Trophoblast cell (in vitro differentiated cells and primary cell): ENCODE results near the gene AGBL5.
"Not testable (repeated sequence)": the region's sequence is repeated elsewhere in the genome, so short reads cannot be mapped to it uniquely, and the experiment has no call there.

Experiments
- DNase-seq, 2 donors: peaks; one replicate each; pipeline ENCODE4 v3.0.0-alpha.2; 2016
- H2AFZ ChIP-seq: 2 replicates; pipeline ENCODE4 v1.6.1; 2013; ENCODE audit warnings: low read length, moderate library complexity, mild to moderate bottlenecking; ENCODE audit not compliant: insufficient read depth, poor library complexity
- H2AK5ac ChIP-seq: 2 replicates; pipeline ENCODE4 v1.6.1; 2013; ENCODE audit warnings: mild to moderate bottlenecking, low read length
- H2BK120ac ChIP-seq: 2 replicates; pipeline ENCODE4 v1.6.1; 2013; ENCODE audit warnings: low read length, mild to moderate bottlenecking, moderate library complexity; ENCODE audit not compliant: insufficient read depth, poor library complexity
- H2BK12ac ChIP-seq: 2 replicates; pipeline ENCODE4 v1.6.1; 2013; ENCODE audit warnings: mild to moderate bottlenecking, low read length, moderate library complexity
- H2BK5ac ChIP-seq: 2 replicates; pipeline ENCODE4 v1.6.1; 2013; ENCODE audit warnings: low read length, low read depth, moderate library complexity, mild to moderate bottlenecking; ENCODE audit not compliant: poor library complexity
- H3K14ac ChIP-seq: 2 replicates; pipeline ENCODE4 v1.6.1; 2013; ENCODE audit warnings: mild to moderate bottlenecking, low read length
- H3K18ac ChIP-seq: 2 replicates; pipeline ENCODE4 v1.6.1; 2013; ENCODE audit warnings: mild to moderate bottlenecking, low read length
- H3K23ac ChIP-seq: 2 replicates; pipeline ENCODE4 v1.6.1; 2013; ENCODE audit warnings: low read length
- H3K27ac ChIP-seq: 2 replicates; pipeline ENCODE4 v1.5.1; 2013; ENCODE audit warnings: low read depth, mild to moderate bottlenecking, inconsistent platforms, low read length, moderate library complexity
- H3K27me3 ChIP-seq: 2 replicates; pipeline ENCODE4 v1.6.1; 2013; ENCODE audit warnings: inconsistent platforms, mild to moderate bottlenecking, low read length, moderate library complexity; ENCODE audit not compliant: insufficient read depth
- H3K36me3 ChIP-seq, 2 experiments: 1 replicate in 1 of 2; 2 replicates in 1 of 2; pipeline ENCODE4 v1.6.1; 2013; ENCODE audit warnings: low read length in 2 of 2, mild to moderate bottlenecking in 2 of 2, moderate library complexity in 1 of 2; ENCODE audit not compliant: insufficient read depth in 2 of 2, control insufficient read depth in 1 of 2
- H3K4ac ChIP-seq: 2 replicates; pipeline ENCODE4 v1.6.1; 2013; ENCODE audit warnings: low read depth, mild to moderate bottlenecking, low read length, moderate library complexity
- H3K4me1 ChIP-seq, 2 experiments: 1 replicate in 1 of 2; 2 replicates in 1 of 2; pipeline ENCODE4 v1.6.1; 2013; ENCODE audit warnings: low read length in 2 of 2, mild to moderate bottlenecking in 2 of 2, moderate library complexity in 1 of 2; ENCODE audit not compliant: insufficient read depth in 2 of 2, control insufficient read depth in 1 of 2
- H3K4me2 ChIP-seq: 2 replicates; pipeline ENCODE4 v1.6.1; 2013; ENCODE audit warnings: inconsistent platforms, mild to moderate bottlenecking, low read length, moderate library complexity
- H3K4me3 ChIP-seq: 2 replicates; pipeline ENCODE4 v1.5.1; 2013; ENCODE audit warnings: mild to moderate bottlenecking, low read depth, low read length, inconsistent platforms
- H3K79me1 ChIP-seq: one replicate; pipeline ENCODE4 v1.6.1; 2013; ENCODE audit warnings: low read length
- H3K79me2 ChIP-seq: 2 replicates; pipeline ENCODE4 v1.6.1; 2013; ENCODE audit warnings: low read length, mild to moderate bottlenecking; ENCODE audit not compliant: control insufficient read depth, insufficient read depth, poor library complexity
- H3K9ac ChIP-seq: 2 replicates; pipeline ENCODE4 v1.6.1; 2013; ENCODE audit warnings: mild to moderate bottlenecking, low read length
- H3K9me3 ChIP-seq: 2 replicates; pipeline ENCODE4 v1.6.1; 2013; ENCODE audit warnings: low read depth, mild to moderate bottlenecking, control low read depth, inconsistent platforms, low read length; ENCODE audit not compliant: insufficient read depth
- H4K12ac ChIP-seq: 2 replicates; pipeline ENCODE4 v1.6.1; 2013; ENCODE audit warnings: low read depth, mild to moderate bottlenecking, low read length, moderate library complexity
- H4K8ac ChIP-seq: 2 replicates; pipeline ENCODE4 v1.6.1; 2013; ENCODE audit warnings: low read depth, mild to moderate bottlenecking, low read length, moderate library complexity
- H4K91ac ChIP-seq: one replicate; pipeline ENCODE4 v1.6.1; 2013; ENCODE audit warnings: low read depth, mild to moderate bottlenecking, low read length, moderate library complexity
- WGBS: extraction: QIAGEN DNeasy Blood & Tissue Kit; methylation state at CpG from one replicate; pipeline ENCODE4 v1.1.7; 2013; ENCODE audit warnings: missing lambda C conversion rate; ENCODE audit not compliant: insufficient read length, insufficient coverage; ENCODE audit errors: extremely low coverage; 5-methylcytosine and 5-hydroxymethylcytosine counted together

Gene AGBL5

GRCh38 chr2:27073782-27074181, 22.3 kb downstream of the AGBL5 start:
- Histone ChIP-seq H3K4me3 (no peak overlapping the region), H3K18ac (no peak overlapping the region), H3K9me3 (no peaks in the 10 kb centered on the region), H2AFZ (no peak overlapping the region), H3K23ac (no peak overlapping the region), H3K79me2 (peaks cover 21% of the 10 kb centered on the region), H2BK120ac (no peak overlapping the region), H3K4me2 (no peak overlapping the region), H3K27me3 (no peaks in the 10 kb centered on the region), H3K14ac (no peak overlapping the region), H3K4ac (no peak overlapping the region), H3K36me3 (peaks cover 12 to 15% of the 10 kb centered on the region in 2 experiments), H3K27ac (no peak overlapping the region), H3K4me1 (peaks cover 6 to 18% of the 10 kb centered on the region in 2 experiments), H4K12ac (no peak overlapping the region), H4K91ac (no peak overlapping the region), H4K8ac (no peak overlapping the region), H2BK5ac (no peak overlapping the region), H2AK5ac (no peak overlapping the region), H2BK12ac (no peak overlapping the region), H3K79me1 (peaks cover 19% of the 10 kb centered on the region), H3K9ac (no peak overlapping the region)
- WGBS = no CpG with 5 or more reads among the region's 2 CpGs
- no peak for DNase-seq

DNA sequence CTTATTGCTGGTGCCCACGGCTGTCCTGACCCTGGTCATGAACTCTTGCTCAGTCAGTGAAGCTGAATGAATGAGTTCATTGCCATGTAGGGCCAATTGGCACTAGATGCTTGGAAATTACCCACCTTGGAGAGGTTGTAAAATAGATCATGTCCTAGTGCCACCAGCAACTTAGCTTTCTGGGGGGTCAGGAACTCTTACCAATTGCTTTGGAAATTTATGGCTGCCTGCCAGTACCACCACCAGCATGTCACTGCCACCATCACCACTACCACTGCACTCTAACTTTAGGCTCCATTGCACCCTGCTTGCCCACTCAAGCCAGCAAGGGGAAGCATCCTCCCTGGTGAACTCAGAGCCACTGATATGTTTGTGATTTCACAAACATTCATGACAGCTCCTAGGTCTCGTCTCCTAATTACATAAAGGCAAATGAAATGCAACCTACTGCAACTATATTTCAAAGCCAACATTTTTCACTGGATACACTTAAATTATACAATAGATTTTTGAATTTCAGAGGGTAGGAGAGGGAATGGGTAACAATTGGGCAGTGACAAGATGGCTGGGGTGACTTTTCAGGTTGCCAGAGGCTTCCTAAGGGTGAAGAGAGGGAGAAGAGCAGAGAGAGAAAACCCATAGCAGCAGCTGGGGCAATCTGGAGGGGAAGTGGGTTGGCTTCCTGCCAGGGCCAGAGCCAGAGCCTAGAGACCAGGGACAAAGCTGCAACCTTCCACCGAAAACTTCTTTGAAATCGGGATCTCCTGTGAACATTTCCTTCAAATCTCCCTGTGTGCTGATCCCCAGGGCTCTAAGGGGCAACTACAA, 23.5 kb downstream of the AGBL5 start:
- Histone ChIP-seq H3K4me3 (no peak overlapping the region), H2AFZ (no peak overlapping the region), H2BK120ac (no peak overlapping the region), H3K9me3 (no peaks in the 10 kb centered on the region), H3K4ac (no peak overlapping the region), H2AK5ac (no peak overlapping the region), H3K36me3 (peaks cover 3% of the 10 kb centered on the region in 2 experiments), H3K14ac (no peak overlapping the region), H3K79me2 (peaks cover 19% of the 10 kb centered on the region), H3K79me1 (peaks cover 19% of the 10 kb centered on the region), H3K9ac (no peak overlapping the region), H4K8ac (no peak overlapping the region), H4K91ac (no peak overlapping the region), H4K12ac (no peak overlapping the region), H3K23ac (no peak overlapping the region), H3K27me3 (no peaks in the 10 kb centered on the region), H3K4me2 (no peak overlapping the region), H3K4me1 (peaks cover 6 to 14% of the 10 kb centered on the region in 2 experiments), H3K27ac (no peak overlapping the region), H2BK5ac (no peak overlapping the region), H3K18ac (no peak overlapping the region), H2BK12ac (no peak overlapping the region)
- no peak for DNase-seq
- WGBS = no CpG with 5 or more reads among the region's 4 CpGs

DNA sequence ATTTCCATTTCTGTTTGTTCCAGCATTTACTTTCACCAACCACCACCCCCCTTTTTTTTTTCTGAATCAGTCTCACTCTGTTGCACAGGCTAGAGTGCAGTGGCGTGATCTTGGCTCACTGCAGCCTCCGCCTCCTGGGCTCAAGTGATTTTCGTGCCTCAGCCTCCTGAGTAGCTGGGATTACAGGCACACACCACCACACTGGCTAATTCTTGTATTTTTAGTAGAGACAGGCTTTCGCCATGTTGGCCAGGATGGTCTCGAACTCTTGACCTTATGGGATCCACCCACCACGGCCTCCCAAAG, 24.1 kb downstream of the AGBL5 start:
- H3K9me3 ChIP-seq, H4K12ac ChIP-seq, H2BK5ac ChIP-seq, H2AFZ ChIP-seq, H3K18ac ChIP-seq, DNase-seq, H4K91ac ChIP-seq, H3K23ac ChIP-seq, H3K9ac ChIP-seq, H3K36me3 ChIP-seq, H3K4ac ChIP-seq, H3K27ac ChIP-seq, H2AK5ac ChIP-seq, H3K4me2 ChIP-seq, H3K14ac ChIP-seq, H3K27me3 ChIP-seq, H4K8ac ChIP-seq, H2BK12ac ChIP-seq, H3K4me3 ChIP-seq, H2BK120ac ChIP-seq: not testable (repeated sequence)
- peaks cover 6 to 10% of the 10 kb centered on the region in 2 experiments for H3K4me1 ChIP-seq
- H3K79me2 ChIP-seq = peaks cover 15% of the 10 kb centered on the region
- peaks cover 19% of the 10 kb centered on the region for H3K79me1 ChIP-seq
- WGBS = no CpG with 5 or more reads among the region's 6 CpGs

- H3K4me3 ChIP-seq = no peak overlapping the region
- no peaks in the 10 kb centered on the region for H3K27me3 ChIP-seq
- H2AFZ ChIP-seq = no peak overlapping the region
- H4K12ac ChIP-seq = no peak overlapping the region
- H2BK120ac ChIP-seq = no peak overlapping the region
- no peak overlapping the region for H4K91ac ChIP-seq
- H3K4me1 ChIP-seq = peaks cover 6 to 11% of the 10 kb centered on the region in 2 experiments
- H3K18ac ChIP-seq = no peak overlapping the region
- no peak overlapping the region for H3K14ac ChIP-seq
- no peak overlapping the region for H2AK5ac ChIP-seq
- H3K79me2 ChIP-seq = peaks cover 7% of the 10 kb centered on the region
- H3K79me1 ChIP-seq = peaks cover 13% of the 10 kb centered on the region
- no peak overlapping the region for H3K4me2 ChIP-seq
- no peak overlapping the region for H3K27ac ChIP-seq
- no peak for DNase-seq
- H3K9ac ChIP-seq = no peak overlapping the region
- H2BK5ac ChIP-seq = no peak overlapping the region
- no CpG with 5 or more reads among the region's 4 CpGs for WGBS
- H3K23ac ChIP-seq = no peak overlapping the region
- no peaks in the 10 kb centered on the region for H3K36me3 ChIP-seq
- H3K4ac ChIP-seq = no peak overlapping the region
- no peak overlapping the region for H2BK12ac ChIP-seq
- no peak overlapping the region for H4K8ac ChIP-seq
- no peaks in the 10 kb centered on the region for H3K9me3 ChIP-seq
Measured at GRCh38 chr2:27076323-27076722, 24.9 kb downstream of the AGBL5 start.
